Testis (tissue), 3 donors: ENCODE results near the gene KCNQ1OT1. TPM values are rescaled to one million over a fixed set of nuclear protein-coding genes. Genes with fewer than 3 reads are reported as not detected.

Source experiments
- DNase-seq: peaks from one replicate; pipeline ENCODE4 v3.0.0-alpha.2; 2019
- H3K27ac ChIP-seq, 2 donors: fragments of 200-600 bp; sonication (generic); one replicate each; pipeline ENCODE4 v1.5.1; 2019
- H3K27me3 ChIP-seq: fragments of 200-600 bp; sonication (generic); one replicate; pipeline ENCODE4 v1.5.1; 2019
- H3K36me3 ChIP-seq: fragments of 200-600 bp; sonication (generic); one replicate; pipeline ENCODE4 v1.5.1; 2017; ENCODE audit warnings: low read depth; ENCODE audit errors: missing control alignments
- H3K4me1 ChIP-seq: fragments of 200-600 bp; sonication (generic); one replicate; pipeline ENCODE4 v1.5.1; 2019
- H3K4me3 ChIP-seq, 2 donors: fragments of 200-600 bp; sonication (generic); one replicate each; pipeline ENCODE4 v1.5.1; 2017 to 2019
- H3K9me3 ChIP-seq: fragments of 200-600 bp; sonication (generic); one replicate; pipeline ENCODE4 v1.5.1; 2017
- POLR2A ChIP-seq: fragments of 450-650 bp; IDR thresholded peaks from one replicate; pipeline ENCODE4 v1.6.1; 2017; ENCODE audit warnings: antibody characterized with exemption, mild to moderate bottlenecking, moderate library complexity
- WGBS, 2 donors: methylation state at CpG; one replicate each; pipeline ENCODE4 v1.1.5; 2018; 5-methylcytosine and 5-hydroxymethylcytosine counted together
- intact Hi-C: fragments of 100-400 bp; cut with DNase I; formaldehyde crosslinking; loops from one replicate; pipeline ENCODE4 v1.15.1; 2023; ENCODE audit warnings: low total_unique reads
- polyA plus RNA-seq: library from polyadenylated mRNA; stranded (reverse); fragments of 350-450 nt; fragmentation: Illumina TruSeq; extraction: RNeasy Lipid Tissue Mini Kit (QIAGEN cat#74804); gene quantifications from one replicate; pipeline ENCODE4 v1.2.3, GENCODE V29; 2014; ENCODE audit warnings: low read depth, low replicate concordance; ENCODE audit not compliant: insufficient read depth
- total RNA-seq, 2 donors: library from RNA; depleted of rRNA; stranded (reverse); fragments of >200 nt; gene quantifications; one replicate each; pipeline ENCODE4 v1.2.3, GENCODE V29; 2016
- TF ChIP-seq, protein P1 (sequence below), 3 experiments: fragments of 450-650 bp in 2 of 3; fragments of 200-600 bp in 1 of 3; sonication (generic) in 1 of 3; IDR thresholded peaks; one replicate each; pipeline ENCODE4 v1.5.1; 2016 to 2019; ENCODE audit warnings: antibody characterized with exemption in 3 of 3, mild to moderate bottlenecking in 2 of 3, moderate library complexity in 1 of 3

KCNQ1OT1 gene
- total and polyA plus RNA-seq, 3 donors from 2014 or later, result 0.20 to 5.9 (median 4.0) TPM

DNA sequence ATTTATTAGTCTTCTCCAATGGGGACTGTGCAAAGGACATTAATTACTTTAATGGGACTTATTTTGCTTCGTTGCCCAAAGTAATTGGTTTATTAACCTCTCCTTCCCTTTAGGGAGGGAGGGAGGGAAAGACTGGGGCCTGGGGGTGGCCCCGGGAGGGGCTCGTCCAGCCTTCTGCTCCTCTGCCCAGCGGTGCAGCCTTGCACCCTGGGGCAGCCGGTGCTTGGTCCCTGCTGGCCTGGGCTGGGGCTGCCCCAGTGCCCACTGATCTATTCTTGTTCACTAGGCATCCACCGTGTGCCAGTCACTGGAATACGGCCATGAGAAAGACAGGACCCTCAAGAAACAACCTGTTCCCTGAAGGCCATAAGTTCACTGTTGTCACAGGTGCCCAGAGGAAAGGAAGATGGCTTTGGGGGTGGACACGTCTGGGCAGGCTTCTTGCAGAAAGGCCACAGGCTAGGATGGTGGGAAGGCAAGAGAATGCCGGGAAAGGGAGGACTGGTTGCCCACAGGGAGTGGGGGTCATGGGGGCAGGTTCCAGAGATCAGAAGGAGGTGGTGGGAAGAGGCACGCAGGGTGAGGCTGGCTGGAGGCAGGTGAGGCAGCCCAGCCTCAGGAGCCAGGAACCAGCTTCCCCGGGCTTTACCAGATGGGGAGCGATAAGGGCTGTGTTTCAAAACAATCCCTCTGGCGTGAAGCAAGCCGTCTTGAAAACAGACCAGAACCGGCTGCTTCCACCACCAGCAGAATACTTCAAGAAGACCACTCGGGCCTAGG, 47.6 kb upstream of the KCNQ1OT1 start:
- H3K4me1 ChIP-seq, result no peaks in the 10 kb centered on the region

DNA sequence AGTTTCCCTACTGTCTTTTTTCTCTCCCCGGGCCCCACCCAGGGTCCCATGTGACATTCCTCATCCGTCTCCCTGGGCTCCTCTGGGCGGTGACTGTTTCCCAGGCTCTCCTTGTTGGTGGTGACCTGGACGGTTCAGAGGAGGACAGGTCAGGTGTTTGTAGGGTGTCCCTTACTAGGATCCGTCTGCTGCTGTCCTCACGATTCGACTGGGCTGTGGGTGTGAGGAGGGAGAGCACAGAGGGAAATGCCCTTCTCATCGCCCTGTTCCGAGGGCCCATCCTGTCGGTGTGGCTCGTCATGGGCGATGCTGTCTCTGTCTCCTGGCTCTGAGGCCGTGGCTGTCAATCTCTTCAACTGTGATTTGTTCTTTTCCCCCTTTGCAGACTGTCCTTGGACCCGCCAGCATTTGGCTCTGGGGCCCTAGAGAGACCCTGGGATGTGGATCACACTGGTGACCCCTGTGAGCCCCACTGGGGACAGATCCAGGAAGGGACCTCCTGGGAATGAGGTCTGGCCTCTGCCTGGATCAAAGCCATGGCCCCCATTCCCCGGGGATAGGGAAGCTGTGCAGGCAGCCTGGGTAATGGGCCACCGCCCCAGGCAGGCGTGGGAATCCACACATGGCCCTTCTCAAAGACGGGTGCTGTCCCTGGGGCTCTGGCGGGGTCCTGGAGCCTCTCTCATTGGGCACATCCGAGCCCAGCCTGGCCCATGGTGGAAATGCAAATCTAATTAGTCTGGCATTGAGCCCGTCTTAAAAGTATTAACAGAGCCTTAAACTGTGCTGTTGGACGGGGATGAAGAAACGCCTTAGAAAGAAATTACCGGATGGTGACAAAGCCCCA, 46.8 kb upstream of the KCNQ1OT1 start:
- H3K27ac ChIP-seq, result no peak overlapping the region
- intact Hi-C loops, result no loop called here
- peaks cover 7% of the 10 kb centered on the region for H3K4me1 ChIP-seq
- H3K9me3 ChIP-seq, result no peaks in the 10 kb centered on the region
- H3K36me3 ChIP-seq, result no peaks in the 10 kb centered on the region
- H3K27me3 ChIP-seq, result no peaks in the 10 kb centered on the region
- TF ChIP-seq, protein P1, sequence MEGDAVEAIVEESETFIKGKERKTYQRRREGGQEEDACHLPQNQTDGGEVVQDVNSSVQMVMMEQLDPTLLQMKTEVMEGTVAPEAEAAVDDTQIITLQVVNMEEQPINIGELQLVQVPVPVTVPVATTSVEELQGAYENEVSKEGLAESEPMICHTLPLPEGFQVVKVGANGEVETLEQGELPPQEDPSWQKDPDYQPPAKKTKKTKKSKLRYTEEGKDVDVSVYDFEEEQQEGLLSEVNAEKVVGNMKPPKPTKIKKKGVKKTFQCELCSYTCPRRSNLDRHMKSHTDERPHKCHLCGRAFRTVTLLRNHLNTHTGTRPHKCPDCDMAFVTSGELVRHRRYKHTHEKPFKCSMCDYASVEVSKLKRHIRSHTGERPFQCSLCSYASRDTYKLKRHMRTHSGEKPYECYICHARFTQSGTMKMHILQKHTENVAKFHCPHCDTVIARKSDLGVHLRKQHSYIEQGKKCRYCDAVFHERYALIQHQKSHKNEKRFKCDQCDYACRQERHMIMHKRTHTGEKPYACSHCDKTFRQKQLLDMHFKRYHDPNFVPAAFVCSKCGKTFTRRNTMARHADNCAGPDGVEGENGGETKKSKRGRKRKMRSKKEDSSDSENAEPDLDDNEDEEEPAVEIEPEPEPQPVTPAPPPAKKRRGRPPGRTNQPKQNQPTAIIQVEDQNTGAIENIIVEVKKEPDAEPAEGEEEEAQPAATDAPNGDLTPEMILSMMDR (IDR thresholded peaks at IDR 0.05), result no peak
- 85 to 92% methylated on average over 11 to 23 of the region's 24 CpGs for WGBS, 2 donors
- no peak overlapping the region for H3K4me3 ChIP-seq
- DNase-seq, result no peak

More for the DNA sequence above, 47.6 kb upstream of the KCNQ1OT1 start:
- TF ChIP-seq POLR2A, result no peak
- TF ChIP-seq, protein P1 (IDR thresholded peaks at IDR 0.05), result no peak
- H3K27ac ChIP-seq, result no peak overlapping the region
- no peaks in the 10 kb centered on the region for H3K36me3 ChIP-seq
- no peak overlapping the region for H3K4me3 ChIP-seq
- intact Hi-C loops, result no loop called here
- 93 to 94% methylated on average over 14 to 16 of the region's 16 CpGs for WGBS, 2 donors
- no peaks in the 10 kb centered on the region for H3K9me3 ChIP-seq
- no peak for DNase-seq
- no peaks in the 10 kb centered on the region for H3K27me3 ChIP-seq

DNA sequence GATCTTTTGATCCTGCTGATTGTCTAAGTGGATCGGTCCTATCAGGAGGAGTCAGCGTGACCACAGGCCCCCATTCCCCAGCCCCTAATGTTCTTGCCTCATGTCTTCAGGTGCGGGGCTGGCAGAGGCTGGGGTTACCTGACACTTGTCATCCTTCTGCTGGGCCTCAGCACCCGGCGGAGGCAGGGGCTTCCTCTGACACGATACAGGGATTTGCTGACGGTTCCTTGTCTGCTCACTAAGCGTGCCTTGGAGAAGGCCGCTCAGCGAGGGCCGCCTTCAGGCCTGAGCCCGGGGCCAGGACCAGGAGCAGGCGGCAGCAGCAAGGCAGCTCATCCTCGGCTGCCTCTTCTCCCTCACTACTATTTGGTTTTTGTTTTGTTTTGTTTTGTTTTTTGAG, 45.7 kb upstream of the KCNQ1OT1 start:
- intact Hi-C loops, result no loop called here
- Histone ChIP-seq H3K36me3 (no peaks in the 10 kb centered on the region), H3K27ac (no peak overlapping the region), H3K27me3 (no peaks in the 10 kb centered on the region), H3K4me1 (peaks cover 16% of the 10 kb centered on the region), H3K4me3 (no peak overlapping the region), H3K9me3 (no peaks in the 10 kb centered on the region)
- no peak for TF ChIP-seq POLR2A
- TF ChIP-seq, protein P1 (IDR thresholded peaks at IDR 0.05), result no peak
- 87 to 97% methylated on average over 14 of the region's 14 CpGs for WGBS, 2 donors
- no peak for DNase-seq

DNA sequence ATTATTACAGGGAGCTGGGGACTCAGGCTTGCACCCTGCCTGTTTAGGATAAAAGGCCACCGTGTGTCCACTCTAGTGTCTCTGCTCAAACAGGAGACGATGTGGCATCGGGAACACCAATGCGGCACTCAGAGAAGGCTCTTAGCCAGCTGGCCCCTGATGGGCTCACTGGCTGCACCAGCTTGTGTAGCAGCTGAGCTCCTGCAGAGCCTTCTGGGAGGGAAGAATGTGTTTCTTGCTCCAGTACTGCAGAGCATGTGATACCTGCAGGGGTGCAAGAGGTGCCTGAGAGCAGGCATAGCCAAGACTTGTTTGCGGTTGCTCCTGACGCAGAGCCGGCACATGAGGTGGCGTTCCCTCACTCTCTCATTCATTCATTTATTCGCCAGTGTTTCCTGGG, 44.4 kb upstream of the KCNQ1OT1 start:
- DNase-seq, result no peak
- Histone ChIP-seq H3K36me3 (no peaks in the 10 kb centered on the region), H3K4me1 (peaks cover 16% of the 10 kb centered on the region), H3K27me3 (no peaks in the 10 kb centered on the region), H3K27ac (no peak overlapping the region), H3K4me3 (no peak overlapping the region), H3K9me3 (no peaks in the 10 kb centered on the region)
- intact Hi-C loops, result no loop called here
- TF ChIP-seq, protein P1 (IDR thresholded peaks at IDR 0.05), result no peak
- TF ChIP-seq POLR2A, result no peak
- WGBS, 2 donors, result 92 to 93% methylated on average over 9 of the region's 9 CpGs
